Astrocyte (in vitro differentiated cells and primary cell): ENCODE results near the gene TMEM92.

Source experiments
- CTCF ChIP-seq: IDR thresholded peaks from 2 replicates; pipeline ENCODE4 v1.5.1; 2011; ENCODE audit warnings: low read depth, mild to moderate bottlenecking, inconsistent platforms, low read length, moderate library complexity; ENCODE audit not compliant: insufficient read depth
- EZH2 ChIP-seq: IDR thresholded peaks from 2 replicates; pipeline ENCODE4 v1.6.1; 2012; ENCODE audit warnings: mild to moderate bottlenecking, low read length, inconsistent platforms; ENCODE audit not compliant: insufficient read depth

- TF ChIP-seq CTCF, result no peak
- TF ChIP-seq EZH2, result no peak
Observed at GRCh38 chr17:50288306-50288705, 14.0 kb downstream of the TMEM92 start.
